Lung (tissue), 12 donors: ENCODE results near the gene PLCG2. TPM values are rescaled to one million over a fixed set of nuclear protein-coding genes. Genes with fewer than 3 reads are reported as not detected.
"Not testable (repeated sequence)": the region's sequence is repeated elsewhere in the genome, so short reads cannot be mapped to it uniquely, and the experiment has no call there.

Experiments
- ATAC-seq: fragments of 200-7000 bp; cut with Tn5 transposase; one replicate; pipeline ENCODE4 v1.9.1; 2020; ENCODE audit warnings: moderate number of reproducible peaks; ENCODE audit not compliant: insufficient read depth, low FRiP score
- DNase-seq, 3 donors: peaks; one replicate each; pipeline ENCODE4 v3.0.0-alpha.2; 2013 to 2017
- H3K27ac ChIP-seq, 2 donors: one replicate each; pipeline ENCODE4 v1.5.1; 2013; ENCODE audit warnings: mild to moderate bottlenecking in 2 of 2, moderate library complexity in 2 of 2, control low read depth in 1 of 2, inconsistent platforms in 1 of 2, low read depth in 1 of 2, low read length in 1 of 2
- H3K27me3 ChIP-seq, 3 donors: one replicate each; pipeline ENCODE4 v1.5.1; 2013; ENCODE audit warnings: low read length in 2 of 3; ENCODE audit not compliant: control insufficient read depth in 3 of 3, insufficient read depth in 3 of 3
- H3K36me3 ChIP-seq, 4 donors: one replicate each; pipeline ENCODE4 v1.5.1; 2013; ENCODE audit warnings: low read length in 4 of 4, mild to moderate bottlenecking in 1 of 4, moderate library complexity in 1 of 4; ENCODE audit not compliant: control insufficient read depth in 4 of 4, insufficient read depth in 4 of 4
- H3K4me1 ChIP-seq, 5 donors: one replicate each; pipeline ENCODE4 v1.5.1; 2013; ENCODE audit warnings: low read length in 5 of 5, mild to moderate bottlenecking in 2 of 5, moderate library complexity in 1 of 5; ENCODE audit not compliant: control insufficient read depth in 5 of 5, insufficient read depth in 5 of 5
- H3K4me3 ChIP-seq: one replicate; pipeline ENCODE4 v1.5.1; 2013; ENCODE audit warnings: mild to moderate bottlenecking, control low read depth, moderate library complexity
- H3K9ac ChIP-seq, 2 donors: one replicate each; pipeline ENCODE4 v1.5.1; 2013; ENCODE audit warnings: low read length in 2 of 2, control low read depth in 1 of 2; ENCODE audit not compliant: insufficient read depth in 1 of 2
- H3K9me3 ChIP-seq, 4 donors: one replicate each; pipeline ENCODE4 v1.5.1; 2013; ENCODE audit warnings: low read length in 3 of 4, mild to moderate bottlenecking in 1 of 4, moderate library complexity in 1 of 4; ENCODE audit not compliant: control insufficient read depth in 4 of 4, insufficient read depth in 3 of 4
- WGBS, 2 donors: extraction: QIAGEN DNeasy Blood & Tissue Kit; methylation state at CpG; one replicate each; pipeline ENCODE4 v1.1.7; 2013; 5-methylcytosine and 5-hydroxymethylcytosine counted together
- polyA plus RNA-seq, 2 donors: library from polyadenylated mRNA; stranded (reverse); fragments of 200-250 nt; gene quantifications; one replicate each; pipeline ENCODE4 v1.2.1, GENCODE V29; 2013
- total RNA-seq, 2 donors: library from RNA; depleted of rRNA in 1 of 2; stranded (reverse); fragments of >200 nt in 1 of 2; gene quantifications; one replicate each; pipeline ENCODE4 v1.2.1, GENCODE V29; 2014 to 2021
- TF ChIP-seq, protein P1 (sequence below): IDR thresholded peaks from 2 replicates; pipeline ENCODE4 v1.5.1; 2012; ENCODE audit warnings: mild to moderate bottlenecking; ENCODE audit errors: control extremely low read depth, extremely low read depth
- donor health status: control.
- donor health status: control.
- donor health status: Bipolar disorder and iron deficiency.
- donor health status: healthy.
- donor health status: DM: yes; HTN: yes; CAD: no.

PLCG2 gene
- total and polyA plus RNA-seq, 4 donors, result 8.8 to 41.0 (median 29.4) TPM

GRCh38 chr16:82006036-82006435 lies 226.9 kb downstream of the PLCG2 start:
- DNase-seq (no peak), ATAC-seq (no peak)
- H3K27ac ChIP-seq, result no peak overlapping the region
- H3K27me3 ChIP-seq, result no peaks in the 10 kb centered on the region
- no peak overlapping the region for H3K4me3 ChIP-seq
- peaks cover 0 to 1% (median 0%) of the 10 kb centered on the region in 5 donors for H3K4me1 ChIP-seq
- TF ChIP-seq, protein P1, sequence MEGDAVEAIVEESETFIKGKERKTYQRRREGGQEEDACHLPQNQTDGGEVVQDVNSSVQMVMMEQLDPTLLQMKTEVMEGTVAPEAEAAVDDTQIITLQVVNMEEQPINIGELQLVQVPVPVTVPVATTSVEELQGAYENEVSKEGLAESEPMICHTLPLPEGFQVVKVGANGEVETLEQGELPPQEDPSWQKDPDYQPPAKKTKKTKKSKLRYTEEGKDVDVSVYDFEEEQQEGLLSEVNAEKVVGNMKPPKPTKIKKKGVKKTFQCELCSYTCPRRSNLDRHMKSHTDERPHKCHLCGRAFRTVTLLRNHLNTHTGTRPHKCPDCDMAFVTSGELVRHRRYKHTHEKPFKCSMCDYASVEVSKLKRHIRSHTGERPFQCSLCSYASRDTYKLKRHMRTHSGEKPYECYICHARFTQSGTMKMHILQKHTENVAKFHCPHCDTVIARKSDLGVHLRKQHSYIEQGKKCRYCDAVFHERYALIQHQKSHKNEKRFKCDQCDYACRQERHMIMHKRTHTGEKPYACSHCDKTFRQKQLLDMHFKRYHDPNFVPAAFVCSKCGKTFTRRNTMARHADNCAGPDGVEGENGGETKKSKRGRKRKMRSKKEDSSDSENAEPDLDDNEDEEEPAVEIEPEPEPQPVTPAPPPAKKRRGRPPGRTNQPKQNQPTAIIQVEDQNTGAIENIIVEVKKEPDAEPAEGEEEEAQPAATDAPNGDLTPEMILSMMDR, result no peak
- H3K9me3 ChIP-seq, result peaks cover 0 to 6% (median 3%) of the 10 kb centered on the region in 4 donors
- H3K36me3 ChIP-seq, result peaks cover 0 to 2% (median 0%) of the 10 kb centered on the region in 4 donors
- WGBS, 2 donors, result 93 to 97% methylated on average over 5 of the region's 5 CpGs
- H3K9ac ChIP-seq, result no peak overlapping the region

GRCh38 chr16:82007189-82007588 lies 228.1 kb downstream of the PLCG2 start:
- WGBS, 2 donors, result 76 to 91% methylated on average over 2 of the region's 2 CpGs
- no peak overlapping the region for H3K4me3 ChIP-seq
- TF ChIP-seq, protein P1, result no peak
- peaks cover 0 to 4% (median 4%) of the 10 kb centered on the region in 3 donors for H3K27me3 ChIP-seq
- no peak overlapping the region for H3K27ac ChIP-seq
- DNase-seq (no peak), ATAC-seq (no peak)
- peaks cover 0 to 2% (median 0%) of the 10 kb centered on the region in 4 donors for H3K36me3 ChIP-seq
- peaks cover 0 to 4% (median 0%) of the 10 kb centered on the region in 5 donors for H3K4me1 ChIP-seq
- no peak overlapping the region for H3K9ac ChIP-seq
- H3K9me3 ChIP-seq, result peaks cover 0 to 9% (median 3%) of the 10 kb centered on the region in 4 donors

DNA sequence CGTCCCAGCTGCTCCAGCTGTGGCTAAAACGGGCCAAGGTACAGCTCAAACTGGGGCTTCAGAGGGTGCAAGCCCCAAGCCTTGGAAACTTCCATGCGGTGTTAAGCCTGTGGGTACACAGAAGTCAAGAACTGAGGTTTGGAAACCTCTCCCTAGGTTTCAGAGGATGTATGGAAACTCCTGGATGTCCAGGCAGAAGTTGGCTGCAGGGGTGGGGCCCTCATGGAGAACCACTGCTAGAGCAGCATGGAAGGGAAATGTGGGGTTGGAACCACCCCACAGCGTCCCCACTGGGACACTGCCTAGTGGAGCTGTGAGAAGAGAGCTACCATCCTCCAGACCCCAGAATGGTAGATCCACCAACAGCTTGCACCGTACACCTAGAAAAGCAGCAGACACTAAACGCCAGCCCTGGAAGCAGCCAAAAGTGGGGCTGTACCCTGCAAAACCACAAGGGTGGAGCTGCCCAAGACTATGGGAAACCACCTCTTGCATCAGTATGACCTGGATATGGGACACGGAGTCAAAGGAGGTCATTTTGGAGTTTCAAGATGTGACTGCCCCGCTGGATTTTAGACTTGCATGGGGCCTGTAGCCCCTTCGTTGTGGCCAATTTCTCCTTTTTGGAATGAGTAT lies 230.0 kb downstream of the PLCG2 start:
- Histone ChIP-seq H3K4me1 (peaks cover 0 to 4% (median 0%) of the 10 kb centered on the region in 5 donors), H3K36me3 (peaks cover 0 to 1% (median 0%) of the 10 kb centered on the region in 4 donors), H3K27me3 (peaks cover 0 to 7% (median 4%) of the 10 kb centered on the region in 3 donors), H3K4me3 (no peak overlapping the region), H3K27ac (no peak overlapping the region), H3K9me3 (peaks cover 0 to 11% (median 3%) of the 10 kb centered on the region in 4 donors), H3K9ac (no peak overlapping the region)
- DNase-seq, result no peak
- WGBS, 2 donors, result 93 to 95% methylated on average over 9 of the region's 9 CpGs
- ATAC-seq, result no peak
- TF ChIP-seq, protein P1, result no peak

GRCh38 chr16:82009789-82010188 lies 230.7 kb downstream of the PLCG2 start:
- 93 to 95% methylated on average over 4 of the region's 4 CpGs for WGBS, 2 donors
- not testable (repeated sequence) for DNase-seq, H3K27me3 ChIP-seq, H3K27ac ChIP-seq, ATAC-seq, H3K4me1 ChIP-seq, H3K36me3 ChIP-seq, H3K4me3 ChIP-seq, H3K9ac ChIP-seq
- peaks cover 0 to 11% (median 3%) of the 10 kb centered on the region in 4 donors for H3K9me3 ChIP-seq
